Heart left ventricle (tissue), 16 donors: Measurements from ENCODE around the gene FAM131C. TPM values are rescaled to one million over a fixed set of nuclear protein-coding genes. Genes with fewer than 3 reads are reported as not detected.

ENCODE experiments used
- ATAC-seq, 4 donors: fragments of 200-7000 bp; cut with Tn5 transposase; one replicate each; pipeline ENCODE4 v1.9.1; 2020 to 2022; ENCODE audit warnings: moderate library complexity in 4 of 4, mild to moderate bottlenecking in 3 of 4, moderate number of reproducible peaks in 1 of 4
- DNase-seq, 5 donors: peaks; one replicate each; pipeline ENCODE4 v3.0.0-alpha.2; 2020
- H3K27ac ChIP-seq, 12 donors: fragments of 200-600 bp; sonication (generic) in 4 of 12; one replicate each; pipeline versions ENCODE4 v1.5.0 to v1.8.0; 2016 to 2022; ENCODE audit warnings: mild to moderate bottlenecking in 2 of 12
- H3K27me3 ChIP-seq, 9 donors: fragments of 200-600 bp; sonication (generic) in 2 of 9; one replicate each; pipeline versions ENCODE4 v1.5.1 to v1.8.0; 2016 to 2022; ENCODE audit warnings: mild to moderate bottlenecking in 3 of 9
- H3K36me3 ChIP-seq, 9 donors: fragments of 200-600 bp; sonication (generic) in 2 of 9; one replicate each; pipeline versions ENCODE4 v1.5.0 to v1.8.0; 2018 to 2022; ENCODE audit warnings: mild to moderate bottlenecking in 2 of 9
- H3K4me1 ChIP-seq, 12 donors: fragments of 200-600 bp; sonication (generic) in 4 of 12; one replicate each; pipeline versions ENCODE4 v1.5.0 to v1.8.0; 2016 to 2022; ENCODE audit warnings: mild to moderate bottlenecking in 3 of 12
- H3K4me3 ChIP-seq, 12 donors: fragments of 200-600 bp; sonication (generic) in 4 of 12; one replicate each; pipeline versions ENCODE4 v1.5.0 to v1.8.0; 2017 to 2022; ENCODE audit warnings: mild to moderate bottlenecking in 9 of 12, moderate library complexity in 4 of 12
- H3K9me3 ChIP-seq, 12 donors: fragments of 200-600 bp; sonication (generic) in 4 of 12; one replicate each; pipeline versions ENCODE4 v1.5.0 to v1.8.0; 2016 to 2022; ENCODE audit warnings: mild to moderate bottlenecking in 1 of 12
- CTCF ChIP-seq, 12 donors: fragments of 200-600 bp; sonication (generic) in 4 of 12; IDR thresholded peaks; one replicate each; pipeline versions ENCODE4 v1.5.0 to v1.8.0; 2018 to 2022; ENCODE audit warnings: antibody characterized with exemption in 12 of 12, mild to moderate bottlenecking in 5 of 12
- POLR2A ChIP-seq, 2 donors: fragments of 450-650 bp; IDR thresholded peaks; one replicate each; pipeline ENCODE4 v1.6.1; 2017; ENCODE audit warnings: antibody characterized with exemption in 2 of 2, mild to moderate bottlenecking in 2 of 2, moderate library complexity in 2 of 2
- WGBS, 4 donors: extraction: QIAGEN DNeasy Blood & Tissue Kit in 2 of 4; methylation state at CpG; one replicate each; pipeline versions ENCODE4 v1.1.5 to v1.1.7; 2013 to 2018; 5-methylcytosine and 5-hydroxymethylcytosine counted together
- intact Hi-C, 10 donors: fragments of 100-400 bp; cut with DNase I; formaldehyde crosslinking; loops; one replicate each; pipeline versions ENCODE4 v1.11.1 to v1.14.2; 2022
- polyA plus RNA-seq, 2 donors: library from polyadenylated mRNA; stranded (reverse); fragments of 200-250 nt; gene quantifications; one replicate each; pipeline ENCODE4 v1.2.3, GENCODE V29; 2013
- total RNA-seq, 9 donors: library from RNA; depleted of rRNA in 2 of 9; stranded (reverse); fragments of >200 nt in 2 of 9; fragmentation: NEBNext Ultra II Directional in 3 of 9; extraction: Animal tissue kit (Norgen Biotek cat#: 25700) in 3 of 9; gene quantifications; one replicate each; pipeline versions ENCODE4 v1.1.0 to v1.2.4, GENCODE V29; 2016 to 2023
- donor health status: ischemic (EF 13 %, LVEDD 7.1; RV severe dilation, severe dysfunction).
- donor health status: healthy with polysubstance abuse.
- donor health status: DM: no; HTN: yes; CAD: no.
- donor health status: DM: no; HTN: no; CAD: no.
- donor health status: ischemic (EF 25% LVEDD 6.9; RV normal size, moderate dysfunction).
- donor health status: ischemic (EF 25% LVEDD 5.7; RV mildly dilated, moderate dysfunction).
- donor health status: healthy.
- donor health status: DM: yes; HTN: yes; CAD: no.
- donor health status: ischemic (EF 35%, LVEDD 5.7; RV mildly dilated, moderate dysfunction).
- donor health status: nonischemic (EF 11% LVEDD 7.7; RV severe dilation, severe dysfunction).
- donor health status: DM: yes; HTN: yes; CAD: no.
- donor health status: PGD.
- donor health status: ischemic (EF 29% LVEDD 5.4; RV normal size, mild dysfunction).
- donor health status: nonischemic (EF 23%, LVEDD 6.1; RV moderate dilation, normal function).

Gene FAM131C
- total and polyA plus RNA-seq, 11 donors: 1.1 to 17.8 (median 3.4) TPM

GRCh38 chr1:16082283-16083038 is 9.0 kb upstream of the FAM131C start:
- TF ChIP-seq POLR2A (IDR thresholded peaks at IDR 0.05) (no peak), CTCF (IDR thresholded peaks at IDR 0.05) (peak; percentile 79 to 92 (median 89))
- 61 to 72% (median 68%) methylated on average over 9 of the region's 9 CpGs for WGBS, 4 donors
- Histone ChIP-seq H3K36me3 (no peaks in the 10 kb centered on the region), H3K4me3 (no peak overlapping the region), H3K4me1 (peaks cover 0 to 32% (median 12%) of the 10 kb centered on the region in 12 donors), H3K27me3 (no peaks in the 10 kb centered on the region), H3K27ac (peak overlapping the region in 3 of 12 donors; percentile 4 to 22 (median 12)), H3K9me3 (no peaks in the 10 kb centered on the region)
- DNase-seq: peak; percentile 62 to 84 (median 68)
- peak in 3 of 4 donors; percentile 50 to 59 (median 55) for ATAC-seq
- intact Hi-C loops: loop anchor here (1.0 to 5.0 kb wide), 9 partner anchors 65 to 280 kb away; partner anchors contain the start of gene CPLANE2 (in 1 of the 10)

DNA sequence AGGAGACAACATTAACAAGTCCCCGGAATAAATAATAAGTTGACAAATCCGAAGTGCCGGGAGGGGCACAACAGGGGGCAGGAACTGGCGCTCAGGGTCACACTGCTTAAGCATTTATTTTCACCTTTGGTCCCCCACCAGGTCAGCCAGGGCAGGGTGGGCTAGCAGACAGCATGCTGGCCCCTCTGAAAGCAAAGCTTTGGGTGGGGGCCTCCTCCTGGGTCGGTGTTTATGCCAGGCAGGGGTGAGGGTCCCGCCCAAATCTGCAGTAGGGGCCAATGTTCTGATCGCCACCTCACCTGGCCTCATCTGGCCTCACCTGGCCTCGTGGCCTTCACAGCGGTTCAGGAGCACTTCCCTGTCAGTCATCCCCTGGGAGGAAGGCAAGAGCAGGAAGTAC is 8.2 kb upstream of the FAM131C start:
- intact Hi-C loops: loop anchor here (1.0 to 5.0 kb wide), 10 partner anchors 66 to 281 kb away; partner anchors contain the start of gene CPLANE2 (in 1 of the 10)
- Histone ChIP-seq H3K9me3 (no peaks in the 10 kb centered on the region), H3K4me1 (peaks cover 0 to 36% (median 17%) of the 10 kb centered on the region in 12 donors), H3K4me3 (no peak overlapping the region), H3K27ac (peak overlapping the region in 1 of 12 donors; percentile 22), H3K27me3 (no peaks in the 10 kb centered on the region), H3K36me3 (no peaks in the 10 kb centered on the region)
- TF ChIP-seq CTCF (IDR thresholded peaks at IDR 0.05): no peak
- no peak for TF ChIP-seq POLR2A (IDR thresholded peaks at IDR 0.05)
- no peak for DNase-seq
- ATAC-seq: no peak
- 74 to 83% (median 78%) methylated on average over 4 to 9 of the region's 9 CpGs for WGBS, 4 donors

DNA sequence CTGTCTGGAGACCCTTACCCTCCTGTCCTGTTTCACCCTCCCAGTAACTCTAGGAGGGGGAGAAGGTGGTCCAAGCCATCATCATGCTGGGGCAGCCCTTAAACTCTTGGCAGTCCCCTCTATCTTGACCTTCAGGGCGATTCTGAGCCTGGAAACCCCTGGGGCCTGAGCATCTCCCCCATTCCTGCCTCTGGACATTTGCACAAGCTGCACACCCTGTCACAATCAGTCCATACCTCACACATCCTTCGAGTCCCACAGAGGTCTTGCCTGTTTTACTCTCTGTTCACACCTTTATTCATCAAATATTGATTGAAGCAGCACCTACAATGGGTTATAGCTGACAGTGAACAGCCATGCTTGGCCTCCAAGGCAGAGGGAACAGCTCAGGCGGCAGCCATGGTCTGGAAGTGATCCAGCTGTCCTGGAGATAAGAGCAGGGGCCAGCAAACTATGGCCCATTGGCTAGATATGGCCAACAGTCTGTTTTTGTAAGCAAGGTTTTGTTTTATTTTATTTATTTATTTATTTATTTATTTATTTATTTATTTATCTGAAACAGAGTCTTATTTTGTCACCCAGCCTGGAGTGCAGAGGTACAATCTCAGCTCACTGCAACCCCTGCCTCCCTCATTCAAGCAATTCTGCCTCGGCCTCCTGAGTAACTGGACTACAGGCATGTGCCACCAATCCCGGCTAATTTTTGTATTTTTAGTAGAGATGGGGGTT is 7.1 kb upstream of the FAM131C start:
- 75 to 88% (median 82%) methylated on average over 5 of the region's 5 CpGs for WGBS, 4 donors
- H3K36me3 ChIP-seq: no peaks in the 10 kb centered on the region
- ATAC-seq: no peak
- peaks cover 0 to 41% (median 18%) of the 10 kb centered on the region in 12 donors for H3K4me1 ChIP-seq
- TF ChIP-seq POLR2A (IDR thresholded peaks at IDR 0.05) (no peak), CTCF (IDR thresholded peaks at IDR 0.05) (no peak)
- H3K4me3 ChIP-seq: no peak overlapping the region
- no peaks in the 10 kb centered on the region for H3K9me3 ChIP-seq
- no peak for DNase-seq
- intact Hi-C loops: loop anchor here in 8 of 10 donors (2.0 to 5.0 kb wide), 7 partner anchors 67 to 282 kb away; partner anchors contain the start of gene CPLANE2 (in 1 of the 8)
- H3K27ac ChIP-seq: no peak overlapping the region
- no peaks in the 10 kb centered on the region for H3K27me3 ChIP-seq
